Diencephalon (tissue), 1 donor: ENCODE data around the gene EMX1. TPM values are rescaled to one million over a fixed set of nuclear protein-coding genes. Genes with fewer than 3 reads are reported as not detected.

Source experiments
- total RNA-seq: library from RNA; depleted of rRNA; stranded (reverse); fragments of >200 nt; gene quantifications from one replicate; pipeline ENCODE4 v1.2.3, GENCODE V29; 2014

Gene EMX1
- total RNA-seq = not detected

DNA sequence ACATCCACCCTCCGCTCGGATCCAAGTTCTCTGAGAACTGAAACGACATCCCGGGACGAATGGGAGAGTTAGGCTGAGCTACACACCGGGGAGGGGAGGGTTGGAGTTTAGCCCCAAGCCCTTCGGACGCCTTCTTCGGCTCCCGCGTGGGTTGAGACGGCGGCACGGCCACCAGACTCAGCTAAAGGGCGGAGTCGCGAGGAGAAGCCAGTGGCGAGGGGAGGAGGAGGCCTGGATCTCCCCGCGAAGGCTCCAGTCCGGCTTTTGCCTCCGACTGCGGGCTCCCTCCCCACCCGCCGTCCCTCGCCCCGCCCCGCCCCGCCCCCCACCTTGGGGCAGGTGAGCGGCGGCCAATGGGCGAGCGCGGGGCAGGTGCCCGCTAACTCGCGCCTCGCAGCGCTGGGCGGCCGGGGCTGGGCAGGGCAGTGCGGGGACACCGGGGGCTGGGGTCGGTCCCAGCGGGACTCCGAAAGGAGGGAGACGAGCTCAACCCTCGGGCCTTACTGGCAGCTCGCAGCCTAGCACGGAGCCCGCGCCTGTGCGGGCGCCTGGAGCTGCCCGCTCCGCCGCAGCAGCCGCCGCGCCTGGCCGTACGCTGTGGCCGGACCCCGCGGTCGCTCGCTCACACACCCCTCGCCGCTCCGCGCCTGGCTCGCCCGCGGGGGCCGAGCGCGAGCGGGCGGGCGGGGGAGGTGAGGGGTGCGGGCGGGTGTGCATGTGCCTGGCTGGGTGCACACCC lies at the start of gene EMX1:
TSS of gene EMX1 (plus strand) at position 382 of the 739 bp plus-strand sequence. CDS start at position 716, 334 bp downstream.

DNA sequence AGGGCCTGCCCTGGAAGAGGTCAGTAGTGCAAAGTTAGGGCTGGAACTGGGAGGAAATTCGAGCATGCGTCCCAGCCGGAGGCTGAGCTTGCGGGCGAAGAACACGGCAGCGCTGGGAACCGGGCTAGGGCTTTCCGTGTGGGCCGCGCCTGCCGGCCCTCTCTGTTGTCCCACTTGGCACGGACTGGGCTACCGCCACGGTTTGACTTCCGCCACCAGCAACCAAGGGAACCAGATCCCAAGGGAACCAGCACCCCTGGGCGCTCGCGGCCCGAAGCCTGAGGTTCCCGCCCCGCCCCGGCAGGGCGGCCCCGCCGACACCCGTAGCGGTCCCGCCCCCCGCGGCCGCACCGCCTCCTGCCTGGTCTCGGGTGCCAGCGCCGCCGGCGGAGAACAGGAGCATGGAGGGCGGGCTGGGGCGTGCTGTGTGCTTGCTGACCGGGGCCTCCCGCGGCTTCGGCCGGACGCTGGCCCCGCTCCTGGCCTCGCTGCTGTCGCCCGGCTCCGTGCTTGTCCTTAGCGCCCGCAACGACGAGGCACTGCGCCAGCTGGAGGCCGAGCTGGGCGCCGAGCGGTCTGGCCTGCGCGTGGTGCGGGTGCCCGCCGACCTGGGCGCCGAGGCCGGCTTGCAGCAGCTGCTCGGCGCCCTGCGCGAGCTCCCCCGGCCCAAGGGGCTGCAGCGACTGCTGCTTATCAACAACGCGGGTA lies 30.1 kb upstream of the EMX1 start, which contains the start of gene SPR:
TSS of gene SPR (plus strand) at position 377 of the 708 bp plus-strand sequence. CDS start at position 402, 25 bp downstream.

Other genes starting within 250 kb of the EMX1 start
- gene EXOC6B, start 91.5 kb upstream of the EMX1 start, total RNA-seq = 111 TPM
- 2.5 TPM for gene SPR, start 30.1 kb upstream of the EMX1 start, total RNA-seq
- gene SFXN5, start 154.2 kb downstream of the EMX1 start, total RNA-seq = 36.0 TPM
- 9.2 TPM for gene RAB11FIP5, start 195.4 kb downstream of the EMX1 start, total RNA-seq